Stimulated activated CD4-positive, alpha-beta T cell treated with anti-CD3 and anti-CD28 coated beads, Interleukin-1b, Interleukin-23, amount 100 ng/mL, for 4 hours (primary cell): Measurements from ENCODE around the gene C1orf56.
A peak's percentile ranks its signal among the peaks of the same experiment; 100 is the strongest.
"Not testable (repeated sequence)": the region's sequence is repeated elsewhere in the genome, so short reads cannot be mapped to it uniquely, and the experiment has no call there.

Experiments used
- DNase-seq, 2 donors: peaks; one replicate each; pipeline ENCODE4 v3.0.0-alpha.2; 2020; ENCODE audit warnings: low read depth in 2 of 2

C1orf56 gene

GRCh38 chr1:151060657-151061421 lies 13.3 kb downstream of the C1orf56 start:
- DNase-seq = no peak

GRCh38 chr1:151061704-151062103 lies 14.2 kb downstream of the C1orf56 start:
- no peak for DNase-seq

GRCh38 chr1:151062741-151063371 lies 15.3 kb downstream of the C1orf56 start:
- no peak for DNase-seq

- no peak for DNase-seq
Observed at GRCh38 chr1:151065089-151065645, 17.6 kb downstream of the C1orf56 start.

GRCh38 chr1:151067185-151067584 lies 19.6 kb downstream of the C1orf56 start:
- no peak for DNase-seq

GRCh38 chr1:151069103-151069486 lies 21.5 kb downstream of the C1orf56 start:
- no peak for DNase-seq

- peak; percentile 73 to 86 for DNase-seq
Observed at GRCh38 chr1:151070474-151071276, 23.1 kb downstream of the C1orf56 start, which contains the start of gene GABPB2. TSS of gene GABPB2 (plus strand) at chr1:151070761. CDS start at chr1:151088190, 17,429 bp downstream.

- no peak for DNase-seq
Observed at GRCh38 chr1:151072224-151072623, 24.7 kb downstream of the C1orf56 start.

GRCh38 chr1:151085953-151086559 lies 38.5 kb downstream of the C1orf56 start:
- no peak for DNase-seq

- DNase-seq = not testable (repeated sequence)
Observed at GRCh38 chr1:151097426-151097825, 49.9 kb downstream of the C1orf56 start.

GRCh38 chr1:151098126-151098525 lies 50.6 kb downstream of the C1orf56 start:
- DNase-seq = no peak
